ENCODE results near the gene NPAS2.

- TF ChIP-seq, protein P1, sequence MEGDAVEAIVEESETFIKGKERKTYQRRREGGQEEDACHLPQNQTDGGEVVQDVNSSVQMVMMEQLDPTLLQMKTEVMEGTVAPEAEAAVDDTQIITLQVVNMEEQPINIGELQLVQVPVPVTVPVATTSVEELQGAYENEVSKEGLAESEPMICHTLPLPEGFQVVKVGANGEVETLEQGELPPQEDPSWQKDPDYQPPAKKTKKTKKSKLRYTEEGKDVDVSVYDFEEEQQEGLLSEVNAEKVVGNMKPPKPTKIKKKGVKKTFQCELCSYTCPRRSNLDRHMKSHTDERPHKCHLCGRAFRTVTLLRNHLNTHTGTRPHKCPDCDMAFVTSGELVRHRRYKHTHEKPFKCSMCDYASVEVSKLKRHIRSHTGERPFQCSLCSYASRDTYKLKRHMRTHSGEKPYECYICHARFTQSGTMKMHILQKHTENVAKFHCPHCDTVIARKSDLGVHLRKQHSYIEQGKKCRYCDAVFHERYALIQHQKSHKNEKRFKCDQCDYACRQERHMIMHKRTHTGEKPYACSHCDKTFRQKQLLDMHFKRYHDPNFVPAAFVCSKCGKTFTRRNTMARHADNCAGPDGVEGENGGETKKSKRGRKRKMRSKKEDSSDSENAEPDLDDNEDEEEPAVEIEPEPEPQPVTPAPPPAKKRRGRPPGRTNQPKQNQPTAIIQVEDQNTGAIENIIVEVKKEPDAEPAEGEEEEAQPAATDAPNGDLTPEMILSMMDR (optimal IDR thresholded peaks at IDR 0.05 in 1 of 3, IDR thresholded peaks at IDR 0.05 in 1 of 3, conservative IDR thresholded peaks at IDR 0.05 in 1 of 3; ENCODE audit: extremely low read depth in 1 of 3, insufficient read depth in 2 of 3, low read length in 3 of 3): no peak
- no peak for TF ChIP-seq EZH2 (IDR thresholded peaks at IDR 0.05; ENCODE audit: low read length)
Measured at GRCh38 chr2:101041413-101041812, 221.5 kb downstream of the NPAS2 start.

All from keratinocyte (primary cell).